Measurements from ENCODE around the gene PLXND1.

- TF ChIP-seq GATA3 (IDR thresholded peaks at IDR 0.05; ENCODE audit: low read depth, low read length) (no peak), GATA2 (IDR thresholded peaks at IDR 0.05; ENCODE audit: low read depth, low read length) (no peak)
These were observed 36.6 kb downstream of the PLXND1 start for GRCh38 chr3:129569856-129570255.
